ENCODE data around the gene SGSM2. TPM values are rescaled to one million over a fixed set of nuclear protein-coding genes. Genes with fewer than 3 reads are reported as not detected.

Gene SGSM2
- total and polyA plus RNA-seq, 2 experiments from 2014 or later = 13.7 to 52.4 TPM

DNA sequence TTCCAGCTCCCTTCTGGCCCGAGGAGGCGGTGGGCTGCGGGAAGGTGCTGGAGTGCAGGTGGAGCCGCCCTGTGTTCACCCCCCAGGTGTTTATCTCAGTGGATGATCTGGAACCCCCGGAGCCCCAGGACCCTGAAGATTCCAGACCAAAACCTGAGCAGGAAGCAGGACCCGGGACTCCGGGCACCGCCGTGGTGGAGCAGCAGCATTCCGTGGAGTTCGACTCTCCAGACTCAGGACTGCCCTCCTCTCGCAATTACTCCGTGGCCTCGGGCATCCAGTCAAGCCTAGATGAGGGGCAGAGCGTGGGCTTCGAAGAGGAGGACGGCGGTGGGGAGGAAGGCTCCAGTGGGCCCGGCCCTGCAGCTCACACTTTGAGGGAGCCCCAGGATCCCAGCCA is 38.1 kb downstream of the SGSM2 start:
- DNase-seq (ENCODE audit: low spot score) (no peak), ATAC-seq (no peak)
- Histone ChIP-seq H3K36me3 (ENCODE audit: insufficient read depth) (no peaks in the 10 kb centered on the region), H2AFZ (no peak overlapping the region), H3K4me1 (ENCODE audit: insufficient read depth) (no peaks in the 10 kb centered on the region), H3K79me2 (replicated peaks; ENCODE audit: insufficient read depth) (no peaks in the 10 kb centered on the region), H3K27me3 (ENCODE audit: insufficient read depth) (no peaks in the 10 kb centered on the region), H3F3A (replicated peaks; ENCODE audit: low read depth) (0 out of 2 replicates have a peak, but pooled peaks cover 3% of the 10 kb centered on the region), H3K27ac (ENCODE audit: low read depth) (no peak overlapping the region), H3K4me3 (no peak overlapping the region), H4K20me1 (replicated peaks; ENCODE audit: insufficient read depth) (no peaks in the 10 kb centered on the region; the same call in 1 of the 2 replicates), H3K9me2 (ENCODE audit: insufficient read depth) (no peaks in the 10 kb centered on the region), H3K4me2 (no peak overlapping the region)
- H3K27me3 Mint-ChIP-seq (ENCODE audit: insufficient read depth, low read depth, poor library complexity) = peaks cover 13% of the 10 kb centered on the region
- peaks cover 5% of the 10 kb centered on the region for H3K4me1 Mint-ChIP-seq
- no peak overlapping the region for H3K4me3 Mint-ChIP-seq
- no peaks in the 10 kb centered on the region for H3K9me3 Mint-ChIP-seq
- peaks cover 32% of the 10 kb centered on the region for H3K36me3 Mint-ChIP-seq (ENCODE audit: low read depth)
- TF ChIP-seq EZH2phosphoT487 (IDR thresholded peaks at IDR 0.05; ENCODE audit: unreplicated experiment) = no peak
- no peak for TF ChIP-seq CREB1 (CRISPR knock-in tag; IDR thresholded peaks at IDR 0.05; ENCODE audit: low read depth)
- no peak for TF ChIP-seq ZNF114 (CRISPR knock-in tag; IDR thresholded peaks at IDR 0.05)
- no peak for TF ChIP-seq NANOG (IDR thresholded peaks at IDR 0.05; ENCODE audit: borderline replicate concordance)
- TF ChIP-seq, protein P1, sequence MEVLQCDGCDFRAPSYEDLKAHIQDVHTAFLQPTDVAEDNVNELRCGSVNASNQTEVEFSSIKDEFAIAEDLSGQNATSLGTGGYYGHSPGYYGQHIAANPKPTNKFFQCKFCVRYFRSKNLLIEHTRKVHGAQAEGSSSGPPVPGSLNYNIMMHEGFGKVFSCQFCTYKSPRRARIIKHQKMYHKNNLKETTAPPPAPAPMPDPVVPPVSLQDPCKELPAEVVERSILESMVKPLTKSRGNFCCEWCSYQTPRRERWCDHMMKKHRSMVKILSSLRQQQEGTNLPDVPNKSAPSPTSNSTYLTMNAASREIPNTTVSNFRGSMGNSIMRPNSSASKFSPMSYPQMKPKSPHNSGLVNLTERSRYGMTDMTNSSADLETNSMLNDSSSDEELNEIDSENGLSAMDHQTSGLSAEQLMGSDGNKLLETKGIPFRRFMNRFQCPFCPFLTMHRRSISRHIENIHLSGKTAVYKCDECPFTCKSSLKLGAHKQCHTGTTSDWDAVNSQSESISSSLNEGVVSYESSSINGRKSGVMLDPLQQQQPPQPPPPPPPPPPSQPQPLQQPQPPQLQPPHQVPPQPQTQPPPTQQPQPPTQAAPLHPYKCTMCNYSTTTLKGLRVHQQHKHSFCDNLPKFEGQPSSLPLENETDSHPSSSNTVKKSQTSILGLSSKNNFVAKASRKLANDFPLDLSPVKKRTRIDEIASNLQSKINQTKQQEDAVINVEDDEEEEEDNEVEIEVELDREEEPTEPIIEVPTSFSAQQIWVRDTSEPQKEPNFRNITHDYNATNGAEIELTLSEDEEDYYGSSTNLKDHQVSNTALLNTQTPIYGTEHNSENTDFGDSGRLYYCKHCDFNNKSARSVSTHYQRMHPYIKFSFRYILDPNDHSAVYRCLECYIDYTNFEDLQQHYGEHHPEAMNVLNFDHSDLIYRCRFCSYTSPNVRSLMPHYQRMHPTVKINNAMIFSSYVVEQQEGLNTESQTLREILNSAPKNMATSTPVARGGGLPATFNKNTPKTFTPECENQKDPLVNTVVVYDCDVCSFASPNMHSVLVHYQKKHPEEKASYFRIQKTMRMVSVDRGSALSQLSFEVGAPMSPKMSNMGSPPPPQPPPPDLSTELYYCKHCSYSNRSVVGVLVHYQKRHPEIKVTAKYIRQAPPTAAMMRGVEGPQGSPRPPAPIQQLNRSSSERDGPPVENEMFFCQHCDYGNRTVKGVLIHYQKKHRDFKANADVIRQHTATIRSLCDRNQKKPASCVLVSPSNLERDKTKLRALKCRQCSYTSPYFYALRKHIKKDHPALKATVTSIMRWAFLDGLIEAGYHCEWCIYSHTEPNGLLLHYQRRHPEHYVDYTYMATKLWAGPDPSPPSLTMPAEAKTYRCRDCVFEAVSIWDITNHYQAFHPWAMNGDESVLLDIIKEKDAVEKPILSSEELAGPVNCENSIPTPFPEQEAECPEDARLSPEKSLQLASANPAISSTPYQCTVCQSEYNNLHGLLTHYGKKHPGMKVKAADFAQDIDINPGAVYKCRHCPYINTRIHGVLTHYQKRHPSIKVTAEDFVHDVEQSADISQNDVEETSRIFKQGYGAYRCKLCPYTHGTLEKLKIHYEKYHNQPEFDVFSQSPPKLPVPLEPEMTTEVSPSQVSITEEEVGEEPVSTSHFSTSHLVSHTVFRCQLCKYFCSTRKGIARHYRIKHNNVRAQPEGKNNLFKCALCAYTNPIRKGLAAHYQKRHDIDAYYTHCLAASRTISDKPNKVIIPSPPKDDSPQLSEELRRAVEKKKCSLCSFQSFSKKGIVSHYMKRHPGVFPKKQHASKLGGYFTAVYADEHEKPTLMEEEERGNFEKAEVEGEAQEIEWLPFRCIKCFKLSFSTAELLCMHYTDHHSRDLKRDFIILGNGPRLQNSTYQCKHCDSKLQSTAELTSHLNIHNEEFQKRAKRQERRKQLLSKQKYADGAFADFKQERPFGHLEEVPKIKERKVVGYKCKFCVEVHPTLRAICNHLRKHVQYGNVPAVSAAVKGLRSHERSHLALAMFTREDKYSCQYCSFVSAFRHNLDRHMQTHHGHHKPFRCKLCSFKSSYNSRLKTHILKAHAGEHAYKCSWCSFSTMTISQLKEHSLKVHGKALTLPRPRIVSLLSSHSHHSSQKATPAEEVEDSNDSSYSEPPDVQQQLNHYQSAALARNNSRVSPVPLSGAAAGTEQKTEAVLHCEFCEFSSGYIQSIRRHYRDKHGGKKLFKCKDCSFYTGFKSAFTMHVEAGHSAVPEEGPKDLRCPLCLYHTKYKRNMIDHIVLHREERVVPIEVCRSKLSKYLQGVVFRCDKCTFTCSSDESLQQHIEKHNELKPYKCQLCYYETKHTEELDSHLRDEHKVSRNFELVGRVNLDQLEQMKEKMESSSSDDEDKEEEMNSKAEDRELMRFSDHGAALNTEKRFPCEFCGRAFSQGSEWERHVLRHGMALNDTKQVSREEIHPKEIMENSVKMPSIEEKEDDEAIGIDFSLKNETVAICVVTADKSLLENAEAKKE (CRISPR knock-in tag; IDR thresholded peaks at IDR 0.05) = no peak
- H3K27ac Mint-ChIP-seq = no peak overlapping the region

DNA sequence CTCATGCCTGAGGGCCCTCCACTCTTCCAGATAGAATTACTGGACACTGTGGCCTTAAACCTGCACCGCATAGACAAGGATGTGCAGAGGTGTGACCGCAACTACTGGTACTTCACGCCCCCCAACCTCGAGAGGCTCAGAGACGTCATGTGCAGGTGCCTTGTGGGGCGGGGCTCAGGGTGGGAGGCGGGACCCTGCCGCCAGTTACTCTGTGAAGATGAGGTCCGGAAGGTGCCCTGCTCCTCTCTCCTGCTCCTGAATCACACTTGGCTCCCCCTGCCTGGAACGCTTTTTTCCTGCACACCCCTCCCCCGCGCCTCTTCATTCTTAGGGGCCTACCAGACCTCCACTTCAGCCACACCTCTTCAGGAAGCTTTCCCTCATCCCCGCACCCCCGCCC is 38.8 kb downstream of the SGSM2 start:
- Histone ChIP-seq H4K20me1 (replicated peaks; ENCODE audit: insufficient read depth) (no peaks in the 10 kb centered on the region; the same call in 1 of the 2 replicates), H3K79me2 (replicated peaks; ENCODE audit: insufficient read depth) (no peaks in the 10 kb centered on the region), H3K4me2 (no peak overlapping the region), H3K27ac (ENCODE audit: low read depth) (no peak overlapping the region; the same call in 1 of the 2 replicates), H3K4me3 (no peak overlapping the region), H3K36me3 (ENCODE audit: insufficient read depth) (no peaks in the 10 kb centered on the region), H3F3A (replicated peaks; ENCODE audit: low read depth) (no peaks in the 10 kb centered on the region), H2AFZ (no peak overlapping the region), H3K27me3 (ENCODE audit: insufficient read depth) (no peaks in the 10 kb centered on the region), H3K4me1 (ENCODE audit: insufficient read depth) (no peaks in the 10 kb centered on the region), H3K9me2 (ENCODE audit: insufficient read depth) (no peaks in the 10 kb centered on the region)
- H3K27me3 Mint-ChIP-seq (ENCODE audit: insufficient read depth, low read depth, poor library complexity) = peaks cover 13% of the 10 kb centered on the region
- H3K9me3 Mint-ChIP-seq = no peaks in the 10 kb centered on the region
- H3K36me3 Mint-ChIP-seq (ENCODE audit: low read depth) = peaks cover 34% of the 10 kb centered on the region
- H3K4me1 Mint-ChIP-seq = peaks cover 4% of the 10 kb centered on the region; the same call in 2 of the 3 replicates
- H3K27ac Mint-ChIP-seq = no peak overlapping the region
- ATAC-seq (peak; percentile 18; the same call in 2 of the 3 replicates), DNase-seq (ENCODE audit: low spot score) (peak; percentile 46)
- no peak overlapping the region for H3K4me3 Mint-ChIP-seq
- no peak for TF ChIP-seq ZNF331 (CRISPR knock-in tag; IDR thresholded peaks at IDR 0.05; ENCODE audit: low read depth)
- TF ChIP-seq, protein P1 (CRISPR knock-in tag; IDR thresholded peaks at IDR 0.05) = no peak
- no peak for TF ChIP-seq JUNB (IDR thresholded peaks at IDR 0.05; ENCODE audit: unreplicated experiment)
- no peak for TF ChIP-seq EZH2phosphoT487 (IDR thresholded peaks at IDR 0.05; ENCODE audit: unreplicated experiment)
